Cardiac fibroblast (primary cell): ENCODE data around the gene C22orf42.

Source experiments
- DNase-seq, 2 donors: peaks; one replicate each; pipeline versions ENCODE4 v3.0.0 to v3.0.0-alpha.2; 2010; ENCODE audit warnings: low read depth in 2 of 2
- H3K4me3 ChIP-seq, 2 donors: replicated peaks in 1 of 2; 1 replicate in 1 of 2; 2 replicates in 1 of 2; pipeline ENCODE4 v1.5.1; 2011; ENCODE audit warnings: low read depth in 2 of 2, low read length in 2 of 2, mild to moderate bottlenecking in 2 of 2, moderate library complexity in 1 of 2
- CTCF ChIP-seq: IDR thresholded peaks from one replicate; pipeline ENCODE4 v1.5.1; 2011; ENCODE audit warnings: low read depth, mild to moderate bottlenecking, low read length, inconsistent platforms

C22orf42 gene

GRCh38 chr22:32158712-32159533 lies at the start of gene C22orf42:
TSS of gene C22orf42 (minus strand) at chr22:32159303. CDS start at chr22:32159215, 88 bp downstream.
- no peak for DNase-seq
- no peak within 1 kb of the TSS for H3K4me3 ChIP-seq
- TF ChIP-seq CTCF = no peak

GRCh38 chr22:32208681-32209080 lies 49.6 kb upstream of the C22orf42 start:
- no peak for TF ChIP-seq CTCF
- no peak for DNase-seq
- H3K4me3 ChIP-seq = no peak overlapping the region

GRCh38 chr22:32207971-32208480 lies 48.9 kb upstream of the C22orf42 start:
- no peak for DNase-seq
- H3K4me3 ChIP-seq = no peak overlapping the region
- TF ChIP-seq CTCF = no peak

GRCh38 chr22:32206774-32207758 lies 48.0 kb upstream of the C22orf42 start:
- H3K4me3 ChIP-seq = no peak overlapping the region
- peak; percentile 62 for TF ChIP-seq CTCF
- DNase-seq = peak; percentile 20 to 27

- TF ChIP-seq CTCF = no peak
- H3K4me3 ChIP-seq = no peak overlapping the region
- no peak for DNase-seq
These were observed 47.1 kb upstream of the C22orf42 start for GRCh38 chr22:32205974-32206773.
